ENCODE data around the gene KNDC1.
"Not testable (repeated sequence)": the region's sequence is repeated elsewhere in the genome, so short reads cannot be mapped to it uniquely, and the experiment has no call there.

KNDC1 gene

DNA sequence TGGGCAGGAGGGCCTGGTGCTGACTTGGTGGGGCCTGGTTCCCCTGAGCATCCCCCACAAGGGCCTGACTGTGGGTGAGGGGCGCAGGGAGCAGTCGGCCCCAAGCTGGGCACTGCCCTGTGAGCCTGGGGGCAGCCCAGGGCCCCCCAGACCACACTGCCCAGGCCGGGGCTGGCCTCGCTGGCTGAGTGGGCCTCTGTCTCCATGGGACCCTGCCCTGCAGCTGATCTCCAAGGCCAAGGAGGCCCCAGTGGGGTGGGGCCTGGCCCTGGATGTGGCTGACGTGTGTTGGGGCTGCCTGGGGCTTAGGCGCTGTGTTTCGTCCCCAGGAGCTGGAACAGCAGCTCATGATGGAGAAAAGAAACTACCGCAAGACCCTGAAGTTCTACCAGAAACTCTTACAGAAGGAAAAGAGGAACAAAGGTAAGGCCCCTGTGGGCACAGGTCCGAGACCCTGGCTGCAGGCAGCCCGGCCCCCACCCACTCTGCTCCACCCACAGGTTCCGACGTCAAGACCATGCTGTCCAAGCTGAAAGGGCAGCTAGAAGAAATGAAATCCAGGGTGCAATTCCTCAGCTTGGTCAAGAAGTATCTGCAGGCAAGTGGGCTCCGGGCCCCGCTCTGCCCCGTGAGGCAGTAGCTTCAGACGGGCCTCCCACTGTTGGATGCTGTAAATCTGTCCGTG, 46.5 kb downstream of the KNDC1 start:
- DNase-seq (ENCODE audit: low spot score), result no peak

DNA sequence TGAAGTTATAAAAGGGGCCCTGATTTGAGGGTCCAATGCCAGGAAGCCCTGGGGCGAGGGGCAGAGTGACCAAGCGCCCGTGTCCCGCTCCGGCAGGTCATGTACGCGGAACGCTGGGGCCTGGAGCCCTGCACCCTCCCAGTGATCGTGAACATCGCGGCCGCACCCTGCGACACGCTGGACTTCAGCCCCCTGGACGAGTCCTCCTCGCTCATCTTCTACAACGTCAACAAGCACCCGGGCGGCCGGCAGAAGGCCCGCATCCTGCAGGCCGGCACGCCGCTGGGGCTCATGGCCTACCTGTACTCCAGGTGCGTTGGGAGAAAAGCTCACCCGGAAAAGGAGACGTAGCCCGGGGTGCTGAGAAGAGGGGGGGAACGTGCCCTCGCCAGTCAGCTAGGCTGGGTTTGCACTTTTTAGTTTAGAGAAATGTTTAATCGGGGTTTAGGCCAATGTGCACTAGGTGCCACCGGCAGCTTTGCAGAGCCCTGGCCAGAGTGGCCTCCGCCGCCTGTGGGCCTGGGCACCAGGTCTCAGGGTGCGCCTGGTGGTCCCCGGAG, 47.1 kb downstream of the KNDC1 start:
- no peak for DNase-seq (ENCODE audit: low spot score)

DNA sequence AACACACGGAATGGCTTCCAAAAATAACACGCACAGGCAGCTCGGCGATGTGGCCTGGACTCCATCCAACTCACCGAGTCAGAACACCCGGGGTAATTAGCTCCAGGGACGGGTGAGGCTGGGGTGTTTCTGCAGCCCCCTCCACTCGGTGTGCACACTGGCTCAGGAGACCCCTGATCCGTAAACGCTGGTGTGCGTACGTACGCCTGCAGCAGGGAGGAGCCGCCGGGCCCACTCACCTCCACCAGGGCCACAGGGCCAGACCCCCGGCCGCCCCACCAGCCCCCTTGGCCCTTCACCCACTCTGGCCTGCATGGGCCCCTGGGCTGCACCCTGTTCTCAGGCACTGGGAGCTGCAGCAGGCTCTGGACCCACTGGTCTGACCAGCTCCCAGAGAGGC, 47.6 kb downstream of the KNDC1 start:
- DNase-seq (ENCODE audit: low spot score), result no peak

DNA sequence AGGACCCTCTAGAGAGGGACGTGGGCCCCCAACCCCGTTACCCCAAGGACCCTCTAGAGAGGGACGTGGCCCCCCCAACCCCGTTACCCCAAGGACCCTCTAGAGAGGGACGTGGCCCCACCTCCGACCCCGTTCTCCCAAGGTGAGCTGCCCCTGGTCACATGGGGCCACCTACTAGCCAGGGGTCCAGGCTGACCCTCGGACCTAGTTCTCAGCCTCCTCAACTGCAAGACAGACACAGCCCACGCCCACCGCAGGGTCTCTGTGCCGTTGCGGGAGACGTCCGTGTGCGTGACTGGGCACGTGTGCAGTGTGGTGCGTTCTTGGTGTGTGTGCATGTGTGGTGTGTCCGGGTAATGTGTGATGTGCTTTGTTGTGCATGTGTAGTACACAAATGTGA, 48.4 kb downstream of the KNDC1 start:
- DNase-seq (ENCODE audit: low spot score), result no peak

DNA sequence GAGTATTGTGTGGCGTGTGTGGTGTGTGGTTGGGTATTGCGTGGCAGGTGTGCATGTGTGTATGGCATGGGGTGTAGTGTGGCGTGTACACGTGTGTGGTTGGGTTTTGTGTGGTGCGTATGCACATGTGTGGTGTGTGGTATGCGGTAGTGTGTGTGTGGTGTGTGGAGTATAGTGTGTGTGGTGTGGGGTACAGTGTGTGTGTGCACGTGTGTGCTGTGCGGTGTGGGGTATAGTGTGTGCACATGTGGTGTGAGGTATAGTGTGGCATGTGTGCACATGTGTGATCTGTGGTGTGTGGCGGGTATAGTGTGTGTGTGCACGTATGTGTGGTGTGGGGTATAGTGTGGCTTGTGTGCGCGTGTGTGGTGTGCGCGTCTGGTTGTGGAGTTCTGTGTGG, 49.1 kb downstream of the KNDC1 start:
- no peak for DNase-seq (ENCODE audit: low spot score)

DNA sequence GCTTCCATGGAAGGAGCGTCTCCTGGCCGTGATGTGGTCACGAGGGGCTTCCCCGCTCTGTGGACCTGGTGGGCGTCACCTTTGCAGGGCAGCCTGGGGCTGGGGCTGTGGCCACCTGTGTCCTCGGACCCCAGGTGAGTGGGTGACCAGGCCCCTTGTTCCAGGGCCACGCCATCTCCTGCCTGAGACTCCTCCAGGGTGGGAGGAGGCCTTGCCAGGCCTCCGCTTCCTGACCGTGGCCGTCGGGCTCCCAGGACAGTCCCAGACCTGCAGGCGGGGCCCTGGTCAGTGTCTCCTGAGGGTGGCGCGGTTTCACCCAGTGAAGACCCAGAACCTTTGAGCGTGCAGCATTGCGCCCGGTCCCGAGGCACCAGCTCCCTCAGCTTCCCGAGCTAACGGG, 49.6 kb downstream of the KNDC1 start:
- DNase-seq (ENCODE audit: low spot score), result no peak

DNA sequence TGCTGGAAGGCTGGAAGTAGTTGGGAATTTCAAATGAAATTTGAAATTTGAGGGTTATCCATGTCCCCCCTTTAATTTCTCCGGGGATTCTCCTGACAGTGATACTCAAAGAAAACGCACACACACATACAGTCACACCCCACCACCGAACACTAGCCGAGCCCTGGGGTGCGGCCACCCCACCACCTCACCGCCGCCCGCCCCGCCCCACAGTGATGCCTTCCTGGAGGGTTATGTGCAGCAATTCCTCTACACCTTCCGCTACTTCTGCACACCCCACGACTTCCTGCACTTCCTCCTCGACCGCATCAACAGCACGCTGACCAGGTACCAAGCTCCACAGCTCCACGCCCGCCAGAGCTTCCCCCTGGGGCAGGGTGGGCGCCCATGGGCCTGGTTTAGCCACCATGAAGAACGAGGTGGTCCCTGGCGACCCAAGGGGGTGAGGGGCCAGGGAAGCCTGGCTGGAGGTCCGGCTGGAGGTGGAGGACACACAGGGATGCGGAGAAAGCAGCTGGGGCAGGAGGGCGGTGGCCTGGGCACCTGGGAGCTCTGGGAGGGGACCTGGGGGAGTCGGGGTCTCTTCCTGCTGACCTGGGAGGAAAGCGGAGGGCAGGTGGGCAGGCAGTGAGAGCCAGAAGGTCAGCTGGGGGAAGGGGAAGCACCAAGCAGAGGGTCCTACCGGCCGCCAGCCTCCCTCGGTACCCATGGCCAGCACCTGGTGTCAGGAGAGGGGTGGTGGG, 50.5 kb downstream of the KNDC1 start:
- DNase-seq (ENCODE audit: low spot score), result no peak

DNA sequence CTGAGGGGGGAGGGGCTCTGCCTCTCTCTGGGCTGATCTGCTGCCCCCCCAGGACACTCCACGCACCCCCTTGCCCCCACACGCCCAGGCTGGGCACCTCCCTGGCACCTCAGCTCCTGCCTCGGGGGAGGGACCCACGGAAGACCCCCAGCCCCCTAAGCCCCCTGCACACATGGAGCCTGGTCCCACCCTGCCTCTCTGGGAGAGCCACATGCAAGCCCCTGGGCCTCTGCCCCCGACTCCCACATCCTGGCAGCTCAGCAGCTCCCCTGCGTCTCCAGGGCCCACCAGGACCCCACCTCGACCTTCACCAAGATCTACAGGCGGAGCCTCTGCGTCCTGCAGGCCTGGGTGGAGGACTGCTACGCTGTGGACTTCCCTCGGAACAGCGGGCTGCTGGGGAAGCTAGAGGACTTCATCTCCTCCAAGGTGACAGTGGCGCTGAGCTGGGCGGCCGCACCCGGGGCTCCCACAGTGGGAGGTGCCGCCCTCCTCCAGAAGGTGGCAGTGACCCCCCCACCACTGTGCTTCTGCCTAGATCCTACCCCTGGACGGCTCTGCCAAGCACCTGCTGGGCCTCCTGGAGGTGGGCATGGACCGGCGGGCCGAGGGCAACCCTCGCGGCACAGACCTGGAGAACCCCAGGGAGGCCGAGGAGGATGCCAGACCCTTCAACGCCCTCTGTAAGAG, 51.3 kb downstream of the KNDC1 start:
- no peak for DNase-seq (ENCODE audit: low spot score)

DNA sequence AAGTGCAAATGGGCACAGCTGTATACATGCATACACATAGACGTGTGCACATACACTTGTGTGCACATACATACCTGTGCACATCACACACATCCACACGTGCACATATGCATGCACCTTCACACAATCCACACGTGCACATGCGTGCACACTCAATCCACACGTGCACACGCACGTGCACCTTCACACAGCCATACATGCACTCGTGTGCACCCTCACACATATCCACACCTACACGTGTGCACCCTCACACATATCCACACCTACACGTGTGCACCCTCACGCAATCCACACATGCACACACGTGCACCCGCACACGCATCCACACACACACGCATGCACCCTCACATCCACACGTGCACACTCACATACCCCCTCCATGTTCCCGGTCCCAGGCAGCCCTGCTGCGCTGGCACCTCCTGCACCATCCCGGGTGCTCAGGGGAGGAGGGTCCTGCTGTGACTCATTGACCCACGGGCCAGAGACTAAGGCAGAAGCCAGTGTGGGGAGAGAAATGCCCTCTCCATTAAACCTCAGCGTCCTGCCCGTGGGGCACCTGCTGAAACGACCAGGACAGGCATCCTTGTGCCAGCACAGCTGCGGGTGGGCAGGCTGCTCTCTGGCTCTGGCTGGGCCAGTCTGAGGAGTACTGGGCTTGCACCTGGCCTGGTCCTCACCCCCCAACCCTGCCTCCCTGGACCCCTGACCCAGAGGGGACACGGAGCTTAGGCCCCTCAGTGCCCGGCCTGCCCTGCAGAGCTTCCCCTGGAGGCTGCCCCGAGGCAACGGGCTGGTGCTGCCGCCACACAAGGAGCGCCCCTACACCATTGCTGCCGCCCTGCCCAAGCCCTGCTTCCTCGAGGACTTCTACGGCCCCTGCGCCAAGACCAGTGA, 52.2 kb downstream of the KNDC1 start:
- no peak for DNase-seq (ENCODE audit: low spot score)

DNA sequence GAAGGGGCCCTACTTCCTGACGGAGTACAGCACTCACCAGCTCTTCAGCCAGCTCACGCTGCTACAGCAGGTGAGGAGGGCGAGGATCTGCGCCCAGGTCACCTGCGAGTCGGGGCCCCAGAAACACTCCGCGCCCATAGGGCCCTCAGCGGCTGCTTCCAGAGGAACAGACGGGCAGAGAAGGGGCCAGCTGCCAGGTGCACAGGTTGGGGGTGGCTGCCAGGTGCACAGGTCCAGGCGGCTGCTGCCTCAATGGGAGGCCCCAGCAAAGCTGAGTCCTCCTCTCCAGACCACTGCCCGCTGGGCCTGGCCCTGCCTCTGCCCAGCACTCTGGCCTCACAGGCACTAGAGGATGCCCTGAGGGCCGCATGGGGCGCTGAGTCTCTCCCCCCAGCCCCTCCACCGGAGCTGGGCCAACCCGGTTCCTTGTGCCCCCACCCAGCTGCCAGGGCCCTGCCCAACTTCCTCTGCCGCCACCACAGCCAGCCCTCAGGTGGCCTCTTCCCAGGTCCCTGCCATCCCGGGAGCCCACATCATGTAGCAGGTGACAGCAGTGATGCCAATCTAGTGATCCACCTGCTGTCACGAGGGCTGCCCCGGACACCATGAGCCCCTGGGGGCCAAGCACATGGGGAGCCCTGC, 53.0 kb downstream of the KNDC1 start:
- DNase-seq (ENCODE audit: low spot score), result no peak

DNA sequence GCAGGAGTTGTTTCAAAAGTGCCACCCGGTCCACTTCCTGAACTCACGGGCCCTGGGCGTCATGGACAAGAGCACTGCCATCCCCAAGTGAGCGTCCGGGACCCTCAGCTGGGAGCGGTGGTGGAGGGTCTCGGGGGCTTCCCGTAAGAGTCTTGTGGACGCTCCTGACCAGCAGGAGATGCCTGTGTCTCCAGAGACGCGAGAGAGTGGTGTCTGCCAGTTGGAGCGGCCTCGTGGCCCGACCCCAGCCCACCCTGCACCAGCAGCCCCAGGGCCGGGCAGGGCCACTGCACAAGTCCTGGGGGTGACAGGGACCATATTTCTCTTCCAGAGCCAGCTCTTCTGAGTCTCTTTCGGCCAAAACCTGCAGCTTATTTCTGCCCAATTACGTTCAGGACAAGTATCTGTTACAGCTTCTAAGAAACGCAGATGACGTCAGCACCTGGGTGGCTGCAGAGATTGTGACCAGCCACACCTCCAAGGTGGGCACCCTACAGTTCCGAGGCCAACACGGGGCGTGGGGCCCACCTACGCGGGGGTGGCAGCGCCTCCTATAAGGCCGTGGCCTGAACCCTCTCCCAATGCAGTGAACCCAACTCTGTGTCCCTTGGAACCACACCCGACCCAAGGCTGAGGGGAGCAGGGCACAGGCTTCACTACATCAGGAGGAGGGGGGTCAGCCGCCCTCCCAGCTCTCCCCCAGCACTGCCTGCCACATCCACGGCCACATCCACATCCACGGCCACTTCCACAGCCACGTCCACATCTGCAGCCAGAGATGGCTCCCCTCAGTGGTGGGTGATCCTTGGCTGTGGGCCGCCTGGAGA, 53.8 kb downstream of the KNDC1 start:
- no peak for DNase-seq (ENCODE audit: low spot score)

DNA sequence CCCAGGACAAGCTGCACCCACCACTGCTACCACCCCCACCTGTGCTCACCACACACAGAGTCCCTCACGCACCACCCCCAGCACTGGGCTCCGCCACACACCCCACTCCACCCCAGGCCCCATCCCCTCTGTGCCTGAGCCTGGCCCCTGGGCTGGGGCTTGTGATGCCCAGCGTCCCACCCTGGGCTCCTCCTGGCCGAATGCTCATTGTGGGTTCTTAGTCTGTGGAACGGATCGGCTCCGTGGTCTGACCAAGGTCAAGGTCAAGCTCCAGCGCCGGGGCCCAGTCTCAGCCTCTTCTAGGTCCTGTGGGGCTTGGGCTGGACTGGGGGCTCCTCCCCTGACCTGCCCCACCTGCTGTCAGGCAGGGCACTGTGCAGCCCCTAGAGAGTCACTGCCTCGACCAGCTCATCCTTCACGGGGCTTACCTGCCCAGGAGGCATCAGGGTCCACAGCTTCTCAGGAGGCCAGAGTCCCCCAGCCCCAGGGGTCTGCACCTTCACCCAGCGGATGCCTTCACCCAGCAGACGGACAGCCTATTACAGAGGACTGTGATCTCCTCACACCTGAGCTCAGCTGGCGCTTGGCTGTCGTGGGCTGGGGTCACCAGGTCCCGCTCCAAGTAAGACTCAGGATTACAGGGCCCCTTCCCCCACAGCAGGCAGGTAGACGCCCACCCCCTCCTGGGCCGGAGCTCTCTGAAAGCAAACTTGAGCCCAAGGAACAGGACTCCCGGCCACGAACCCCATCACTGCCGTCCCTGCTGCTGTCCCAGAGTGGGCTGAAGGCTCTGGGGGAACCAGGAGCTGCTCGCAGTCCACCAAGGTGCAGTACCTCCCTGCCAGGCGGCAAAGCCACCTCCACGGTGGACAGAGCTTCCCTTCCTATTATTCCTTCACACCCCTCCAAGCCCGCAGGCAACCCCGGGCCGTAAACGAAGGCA, 54.7 kb downstream of the KNDC1 start:
- no peak for DNase-seq (ENCODE audit: low spot score)

DNA sequence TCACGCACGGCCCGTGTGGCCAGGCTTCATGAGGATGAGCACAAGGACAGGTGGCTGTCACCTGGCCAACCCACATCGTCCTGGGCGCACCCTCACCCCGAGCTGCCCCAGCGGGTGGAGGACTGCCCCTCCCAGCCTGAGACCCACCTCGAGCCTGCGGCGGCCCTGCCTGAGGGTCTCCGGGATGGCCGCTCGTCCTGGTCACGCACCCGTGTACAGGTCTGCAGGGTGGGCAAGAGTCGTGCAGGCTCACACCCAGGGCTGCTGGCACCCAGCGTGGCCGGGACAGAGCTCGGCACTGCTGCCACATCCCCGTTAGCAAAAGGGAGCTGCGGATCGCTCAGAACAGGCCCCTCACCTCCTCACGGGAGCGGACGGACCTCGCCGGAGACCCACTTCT, 55.6 kb downstream of the KNDC1 start:
- no peak for DNase-seq (ENCODE audit: low spot score)

DNA sequence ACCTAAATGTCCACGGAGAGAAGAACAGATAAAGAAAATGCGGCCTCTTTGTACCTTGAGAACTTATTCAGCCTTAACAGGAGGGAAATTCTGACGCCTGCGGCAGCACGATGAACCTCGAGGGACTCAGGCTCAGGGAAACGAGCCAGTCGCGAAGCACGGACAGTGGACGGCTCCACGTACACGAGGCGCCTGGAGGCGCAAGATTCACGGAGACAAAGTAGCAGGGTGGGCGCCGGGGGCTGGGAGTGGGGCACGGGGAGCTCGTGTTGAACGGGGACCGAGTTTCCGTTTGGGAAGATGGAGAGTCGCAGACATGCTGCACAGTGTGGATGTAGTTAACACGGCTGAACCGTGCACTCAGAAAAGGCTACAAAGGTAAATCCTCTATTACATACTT, 56.8 kb downstream of the KNDC1 start:
- no peak for DNase-seq (ENCODE audit: low spot score)

DNA sequence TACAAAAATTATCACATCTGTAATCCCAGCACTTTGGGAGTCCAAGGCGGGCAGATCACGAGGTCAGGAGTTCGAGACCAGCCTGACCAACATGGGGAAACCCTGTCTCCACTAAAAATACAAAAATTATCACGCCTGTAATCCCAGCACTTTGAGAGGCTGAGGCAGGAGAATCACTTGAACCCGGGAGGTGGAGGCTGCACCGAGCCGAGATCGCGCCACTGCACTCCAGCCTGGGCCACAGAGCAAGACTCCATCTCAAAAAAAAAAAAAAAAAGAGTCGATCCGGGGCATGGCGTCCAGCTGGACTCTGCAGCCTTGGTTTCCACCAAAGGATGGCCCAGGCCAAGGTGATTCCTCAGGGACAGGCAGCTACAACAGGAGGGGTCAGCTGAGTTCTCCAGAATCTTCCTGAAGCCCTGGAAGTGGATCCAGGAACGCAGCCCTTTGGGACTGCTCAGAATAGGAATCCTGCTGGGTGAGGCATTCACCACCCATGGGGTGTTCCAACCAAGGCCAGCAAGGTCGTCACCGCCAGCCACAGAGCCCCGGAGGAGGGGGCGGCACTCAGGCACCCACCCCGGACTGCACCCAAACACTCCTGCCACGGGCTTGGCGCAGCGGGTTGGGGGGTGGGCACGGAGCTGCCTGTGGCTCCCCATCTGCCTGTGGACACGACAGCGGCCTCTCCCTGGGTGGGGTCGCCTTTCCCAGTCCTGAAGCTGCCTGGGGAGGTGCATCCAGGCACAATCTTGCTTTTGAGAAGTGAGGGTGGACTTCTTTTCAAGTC, 58.0 kb downstream of the KNDC1 start:
- no peak for DNase-seq (ENCODE audit: low spot score)

DNA sequence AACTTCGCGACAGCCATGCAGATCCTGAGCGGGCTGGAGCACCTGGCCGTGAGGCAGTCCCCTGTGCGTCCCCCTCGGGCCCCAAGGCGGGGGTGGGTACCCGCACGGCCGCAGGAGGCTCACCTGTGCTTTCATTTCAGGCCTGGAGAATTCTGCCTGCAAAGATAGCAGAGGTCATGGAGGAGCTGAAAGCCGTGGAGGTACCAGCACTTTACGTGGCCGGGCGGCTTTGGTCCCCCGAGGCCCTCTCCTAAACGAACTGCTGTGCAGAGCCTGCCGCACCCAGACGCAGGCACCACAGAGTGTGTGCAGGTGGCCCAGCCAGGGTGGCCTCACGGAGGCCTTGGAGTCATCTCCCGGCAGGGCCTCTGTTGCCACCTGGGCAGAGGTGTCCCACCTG, 58.9 kb downstream of the KNDC1 start:
- no peak for DNase-seq (ENCODE audit: low spot score)

DNA sequence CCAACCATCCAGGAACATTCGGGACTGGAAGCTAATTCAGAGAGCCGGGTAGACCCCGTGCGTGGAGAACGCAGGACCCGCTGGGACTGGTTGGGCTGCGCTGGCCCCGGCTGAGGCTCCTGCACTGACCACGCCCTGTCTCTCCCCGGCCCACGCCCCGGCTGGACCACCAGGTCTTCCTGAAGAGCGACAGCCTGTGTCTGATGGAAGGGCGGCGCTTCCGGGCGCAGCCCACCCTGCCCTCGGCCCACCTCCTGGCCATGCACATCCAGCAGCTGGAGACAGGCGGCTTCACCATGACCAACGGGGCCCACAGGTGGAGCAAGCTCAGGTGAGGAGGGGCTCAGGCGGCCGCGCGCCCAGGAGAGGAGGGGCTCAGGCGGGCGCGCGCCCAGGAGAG, 59.8 kb downstream of the KNDC1 start:
- DNase-seq (ENCODE audit: low spot score), result no peak

DNA sequence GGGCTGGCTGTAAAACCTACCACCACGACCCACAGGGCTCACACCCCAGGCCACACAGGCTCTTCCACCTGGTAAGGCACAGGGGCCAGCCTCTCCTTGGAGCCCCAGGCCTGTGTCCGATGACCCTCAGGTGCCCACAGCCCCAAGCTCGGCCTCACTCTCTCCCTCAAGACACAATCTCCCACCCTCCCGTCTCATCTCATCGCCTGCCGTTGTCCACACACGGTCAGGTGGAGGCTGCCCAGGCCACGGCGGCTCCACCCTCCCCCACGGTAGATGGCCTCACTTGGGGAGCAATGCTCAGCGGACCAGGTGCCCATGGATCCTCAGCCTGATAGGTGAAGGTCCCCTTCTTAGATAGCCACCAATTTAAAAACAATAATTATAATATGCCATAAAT, 61.3 kb downstream of the KNDC1 start:
- DNase-seq (ENCODE audit: low spot score), result no peak

DNA sequence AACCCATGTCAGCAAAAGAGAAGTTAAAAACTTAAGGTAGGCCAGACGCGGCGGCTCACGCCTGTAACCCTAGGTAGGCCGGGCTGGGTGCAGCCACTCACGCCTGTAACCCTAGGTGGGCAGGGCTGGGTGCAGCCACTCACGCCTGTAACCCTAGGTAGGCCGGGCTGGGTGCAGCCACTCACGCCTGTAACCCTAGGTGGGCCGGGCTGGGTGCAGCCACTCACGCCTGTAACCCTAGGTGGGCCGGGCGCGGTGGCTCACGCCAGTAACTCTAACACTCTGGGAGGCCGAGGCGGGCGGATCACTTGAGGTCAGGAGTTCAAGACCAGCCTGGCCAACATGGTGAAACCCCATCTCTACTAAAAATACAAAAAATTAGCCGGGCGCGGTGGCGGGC, 61.7 kb downstream of the KNDC1 start:
- not testable (repeated sequence) for DNase-seq (ENCODE audit: low spot score)

All from kidney tubule cell (primary cell).